Heart left ventricle (tissue), 13 donors: ENCODE results near the gene GPC6.

ENCODE experiments used
- POLR2A ChIP-seq, 2 donors: fragments of 450-650 bp; IDR thresholded peaks; one replicate each; pipeline ENCODE4 v1.6.1; 2017; ENCODE audit warnings: antibody characterized with exemption in 2 of 2, mild to moderate bottlenecking in 2 of 2, moderate library complexity in 2 of 2
- TF ChIP-seq, protein P1 (sequence below), 12 donors: fragments of 200-600 bp; sonication (generic) in 4 of 12; IDR thresholded peaks; one replicate each; pipeline versions ENCODE4 v1.5.0 to v1.8.0; 2018 to 2022; ENCODE audit warnings: antibody characterized with exemption in 12 of 12, mild to moderate bottlenecking in 5 of 12
- donor health status: ischemic (EF 13 %, LVEDD 7.1; RV severe dilation, severe dysfunction).
- donor health status: DM: no; HTN: yes; CAD: no.
- donor health status: DM: no; HTN: no; CAD: no.
- donor health status: ischemic (EF 25% LVEDD 6.9; RV normal size, moderate dysfunction).
- donor health status: ischemic (EF 25% LVEDD 5.7; RV mildly dilated, moderate dysfunction).
- donor health status: ischemic (EF 35%, LVEDD 5.7; RV mildly dilated, moderate dysfunction).
- donor health status: nonischemic (EF 11% LVEDD 7.7; RV severe dilation, severe dysfunction).
- donor health status: DM: yes; HTN: yes; CAD: no.
- donor health status: PGD.
- donor health status: ischemic (EF 29% LVEDD 5.4; RV normal size, mild dysfunction).
- donor health status: nonischemic (EF 23%, LVEDD 6.1; RV moderate dilation, normal function).

DNA sequence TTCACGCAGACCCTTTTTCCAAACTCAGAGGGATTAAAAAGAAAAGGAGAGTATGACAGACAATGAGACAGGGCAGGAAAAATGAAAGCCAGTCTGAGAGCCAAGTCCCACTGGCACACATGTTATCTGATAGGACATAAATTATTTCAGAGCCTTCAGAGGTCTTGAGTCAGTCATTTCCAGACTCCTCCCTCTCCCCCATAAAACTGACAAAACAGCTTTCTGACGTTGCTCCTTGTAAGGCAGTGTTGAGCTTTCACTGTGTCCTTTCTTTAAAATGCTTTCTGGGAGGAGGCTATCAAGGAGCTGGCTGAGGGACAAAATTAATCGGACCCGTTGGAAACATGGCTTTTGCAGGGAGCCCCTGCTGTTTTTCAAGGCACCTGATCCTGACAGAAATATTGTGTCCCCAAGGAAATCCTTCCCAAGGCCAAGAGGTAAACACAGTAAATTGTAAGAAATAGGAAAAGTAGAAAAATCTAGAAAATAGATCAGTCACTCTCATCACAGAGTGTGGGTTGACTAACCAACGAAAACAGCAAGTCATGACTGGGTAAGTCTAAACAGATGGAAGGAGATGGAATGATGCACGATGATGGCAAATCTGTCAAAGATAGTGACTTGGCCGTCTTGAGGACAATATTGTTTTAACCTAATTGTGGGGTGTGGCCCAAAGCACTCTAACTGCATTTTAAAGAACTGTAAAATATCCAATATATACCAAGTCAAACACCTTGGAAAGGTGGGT is 1163.2 kb downstream of the GPC6 start:
- TF ChIP-seq, protein P1, sequence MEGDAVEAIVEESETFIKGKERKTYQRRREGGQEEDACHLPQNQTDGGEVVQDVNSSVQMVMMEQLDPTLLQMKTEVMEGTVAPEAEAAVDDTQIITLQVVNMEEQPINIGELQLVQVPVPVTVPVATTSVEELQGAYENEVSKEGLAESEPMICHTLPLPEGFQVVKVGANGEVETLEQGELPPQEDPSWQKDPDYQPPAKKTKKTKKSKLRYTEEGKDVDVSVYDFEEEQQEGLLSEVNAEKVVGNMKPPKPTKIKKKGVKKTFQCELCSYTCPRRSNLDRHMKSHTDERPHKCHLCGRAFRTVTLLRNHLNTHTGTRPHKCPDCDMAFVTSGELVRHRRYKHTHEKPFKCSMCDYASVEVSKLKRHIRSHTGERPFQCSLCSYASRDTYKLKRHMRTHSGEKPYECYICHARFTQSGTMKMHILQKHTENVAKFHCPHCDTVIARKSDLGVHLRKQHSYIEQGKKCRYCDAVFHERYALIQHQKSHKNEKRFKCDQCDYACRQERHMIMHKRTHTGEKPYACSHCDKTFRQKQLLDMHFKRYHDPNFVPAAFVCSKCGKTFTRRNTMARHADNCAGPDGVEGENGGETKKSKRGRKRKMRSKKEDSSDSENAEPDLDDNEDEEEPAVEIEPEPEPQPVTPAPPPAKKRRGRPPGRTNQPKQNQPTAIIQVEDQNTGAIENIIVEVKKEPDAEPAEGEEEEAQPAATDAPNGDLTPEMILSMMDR (IDR thresholded peaks at IDR 0.05): no peak
- TF ChIP-seq POLR2A (IDR thresholded peaks at IDR 0.05): no peak
